ENCODE results near the gene PPP1CA. TPM values are rescaled to one million over a fixed set of nuclear protein-coding genes. Genes with fewer than 3 reads are reported as not detected.

Gene PPP1CA
- polyA plus RNA-seq, 2 of the 4 experiments (the other 2 are of a cell fraction): 174 to 208 TPM

- TF ChIP-seq BCL3 (IDR thresholded peaks at IDR 0.05): no peak
- TF ChIP-seq SREBF2 (IDR thresholded peaks at IDR 0.05): no peak
These were observed 14.1 kb downstream of the PPP1CA start (continued) for GRCh38 chr11:67387518-67387917.

DNA sequence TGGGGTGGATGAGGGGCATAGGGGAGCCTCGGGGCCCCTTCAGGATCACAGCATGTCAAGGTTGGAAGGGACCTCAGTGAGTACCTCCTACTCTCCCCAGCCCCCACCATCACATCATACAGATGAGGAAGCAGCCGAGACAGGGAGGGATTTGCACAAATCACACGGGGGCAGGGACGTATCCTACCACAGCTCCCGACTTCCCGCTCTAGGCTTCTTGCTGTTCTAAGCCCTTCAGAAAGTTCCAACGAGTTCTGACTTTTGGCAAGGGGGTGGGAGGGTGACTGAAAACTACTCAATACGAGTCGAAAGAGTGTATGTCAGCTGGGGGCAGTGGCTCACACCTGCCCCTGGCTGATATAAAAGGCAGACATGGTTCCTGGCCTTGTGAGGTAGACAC lies 14.6 kb downstream of the PPP1CA start:
- no peaks in the 10 kb centered on the region for H3K9me3 ChIP-seq
- no peak for ATAC-seq
- no peak overlapping the region for H3K4me3 ChIP-seq
- peaks cover 43% of the 10 kb centered on the region for H3K4me1 ChIP-seq
- FAIRE-seq: no peak
- peak overlapping the region in 1 of 2 experiments; percentile 62; a peak in 3 of 6 replicates for H3K27ac ChIP-seq
- TF ChIP-seq KDM5A (IDR thresholded peaks at IDR 0.05): no peak
- no peak for TF ChIP-seq ATOH8 (CRISPR knock-in tag; IDR thresholded peaks at IDR 0.05; ENCODE audit: low read depth)
- no peak for TF ChIP-seq FOXS1 (CRISPR knock-in tag; IDR thresholded peaks at IDR 0.05)
- TF ChIP-seq, protein P1, sequence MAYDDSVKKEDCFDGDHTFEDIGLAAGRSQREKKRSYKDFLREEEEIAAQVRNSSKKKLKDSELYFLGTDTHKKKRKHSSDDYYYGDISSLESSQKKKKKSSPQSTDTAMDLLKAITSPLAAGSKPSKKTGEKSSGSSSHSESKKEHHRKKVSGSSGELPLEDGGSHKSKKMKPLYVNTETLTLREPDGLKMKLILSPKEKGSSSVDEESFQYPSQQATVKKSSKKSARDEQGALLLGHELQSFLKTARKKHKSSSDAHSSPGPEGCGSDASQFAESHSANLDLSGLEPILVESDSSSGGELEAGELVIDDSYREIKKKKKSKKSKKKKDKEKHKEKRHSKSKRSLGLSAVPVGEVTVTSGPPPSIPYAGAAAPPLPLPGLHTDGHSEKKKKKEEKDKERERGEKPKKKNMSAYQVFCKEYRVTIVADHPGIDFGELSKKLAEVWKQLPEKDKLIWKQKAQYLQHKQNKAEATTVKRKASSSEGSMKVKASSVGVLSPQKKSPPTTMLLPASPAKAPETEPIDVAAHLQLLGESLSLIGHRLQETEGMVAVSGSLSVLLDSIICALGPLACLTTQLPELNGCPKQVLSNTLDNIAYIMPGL (CRISPR knock-in tag; IDR thresholded peaks at IDR 0.05; ENCODE audit: borderline replicate concordance): no peak
- no peak for TF ChIP-seq HOXB13 (CRISPR knock-in tag; IDR thresholded peaks at IDR 0.05; ENCODE audit: low read depth)
- TF ChIP-seq KDM1A (IDR thresholded peaks at IDR 0.05; ENCODE audit: low read depth): no peak
- TF ChIP-seq TP53 (CRISPR knock-in tag; IDR thresholded peaks at IDR 0.05): no peak
- no peak for TF ChIP-seq PHF8 (IDR thresholded peaks at IDR 0.05; ENCODE audit: borderline replicate concordance, low read depth)
- no peak for TF ChIP-seq HEYL (CRISPR knock-in tag; IDR thresholded peaks at IDR 0.05)
- no peak for TF ChIP-seq NFE2L2 (conservative IDR thresholded peaks at IDR 0.05; ENCODE audit: low read length)
- TF ChIP-seq MAFK (IDR thresholded peaks at IDR 0.05; ENCODE audit: partially characterized antibody): no peak
- CTCF ChIA-PET: interaction anchor here (1.3 to 46.2 kb wide), 5 partner anchors 5 to 69 kb away, joined by 3 to 1913 read pairs (median 626); partner anchors contain the start of genes CLCF1, POLD4, PPP1CA and RAD9A
- POLR2A ChIA-PET: interaction anchor here (0.6 kb wide), 1 partner anchor 121 kb away, joined by 3 read pairs; the partner anchor contains the start of gene CDK2AP2
- no peak overlapping the region for H3K4me2 ChIP-seq
- no peak for DNase-seq (ENCODE audit: low read depth in 1 of 2, low spot score in 1 of 2)
- WGBS (ENCODE audit: missing lambda C conversion rate): 67% methylated on average over 9 of the region's 9 CpGs

- Histone ChIP-seq H3K4me3 (no peak overlapping the region), H3K4me2 (peak overlapping the region; percentile 67), H3K4me1 (peaks cover 58% of the 10 kb centered on the region), H3K9me3 (no peaks in the 10 kb centered on the region), H3K27ac (peak overlapping the region; percentile 72 to 86)
- ChIA-PET CTCF (interaction anchor here (0.6 to 46.2 kb wide), 8 partner anchors 4 to 122 kb away, joined by 3 to 1913 read pairs (median 146); partner anchors contain the start of genes CLCF1, POLD4, PPP1CA and RAD9A), POLR2A (interaction anchor here (0.6 to 7.7 kb wide), 3 partner anchors 11 to 39 kb away, joined by 3 to 129 read pairs (median 5); partner anchors contain the start of gene POLD4)
- no peak for FAIRE-seq
- no peak for TF ChIP-seq FOSL2 (IDR thresholded peaks at IDR 0.05)
- TF ChIP-seq FOSL2 (CRISPR knock-in tag; IDR thresholded peaks at IDR 0.05): peak; percentile 26; the same call in 1 of the 2 replicates
- TF ChIP-seq CEBPB (IDR thresholded peaks at IDR 0.05): 0 out of 4 replicates have a peak, but pooled peaks of 1 of the 2 experiments have one; percentile 5
- no peak; the same call in 1 of the 2 replicates for TF ChIP-seq RFX5 (IDR thresholded peaks at IDR 0.05)
- ATAC-seq: peak; percentile 13 to 59; a peak in 5 of 6 replicates
- WGBS (ENCODE audit: missing lambda C conversion rate): 23% methylated on average over 3 of the region's 3 CpGs
- peak in 1 of 2 experiments; percentile 77 for DNase-seq (ENCODE audit: low read depth in 1 of 2, low spot score in 1 of 2)
These were observed 16.7 kb downstream of the PPP1CA start for GRCh38 chr11:67384851-67385366.
